C4-2B (cell line): ENCODE data around the gene IRAK1.

Experiments
- ZFX ChIP-seq: fragments of 450-650 bp; IDR thresholded peaks from 2 replicates; pipeline ENCODE4 v1.6.1; 2017
- TF ChIP-seq, protein P1 (sequence below): fragments of 450-650 bp; conservative IDR thresholded peaks from 2 replicates; pipeline ENCODE4 v1.5.1; 2017; ENCODE audit warnings: mild to moderate bottlenecking

DNA sequence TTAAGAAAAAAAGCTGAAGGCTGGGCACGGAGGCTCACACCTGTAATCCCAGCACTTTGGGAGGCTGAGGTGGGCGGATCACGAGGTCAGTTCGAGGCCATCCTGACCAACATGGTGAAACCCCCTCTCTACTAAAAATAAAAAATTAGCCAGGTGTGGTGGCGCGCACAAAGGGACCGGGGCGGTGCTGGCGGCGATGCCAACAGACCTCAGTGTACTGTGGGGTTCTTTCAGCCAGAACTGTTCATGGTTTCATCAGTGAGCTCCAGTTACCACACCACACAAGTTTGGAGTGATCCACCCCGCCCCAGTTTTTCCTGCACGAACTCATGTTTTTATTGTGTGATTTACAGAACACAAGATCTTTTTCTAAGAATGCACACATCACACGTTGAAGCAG lies 21.2 kb upstream of the IRAK1 start:
- TF ChIP-seq, protein P1, sequence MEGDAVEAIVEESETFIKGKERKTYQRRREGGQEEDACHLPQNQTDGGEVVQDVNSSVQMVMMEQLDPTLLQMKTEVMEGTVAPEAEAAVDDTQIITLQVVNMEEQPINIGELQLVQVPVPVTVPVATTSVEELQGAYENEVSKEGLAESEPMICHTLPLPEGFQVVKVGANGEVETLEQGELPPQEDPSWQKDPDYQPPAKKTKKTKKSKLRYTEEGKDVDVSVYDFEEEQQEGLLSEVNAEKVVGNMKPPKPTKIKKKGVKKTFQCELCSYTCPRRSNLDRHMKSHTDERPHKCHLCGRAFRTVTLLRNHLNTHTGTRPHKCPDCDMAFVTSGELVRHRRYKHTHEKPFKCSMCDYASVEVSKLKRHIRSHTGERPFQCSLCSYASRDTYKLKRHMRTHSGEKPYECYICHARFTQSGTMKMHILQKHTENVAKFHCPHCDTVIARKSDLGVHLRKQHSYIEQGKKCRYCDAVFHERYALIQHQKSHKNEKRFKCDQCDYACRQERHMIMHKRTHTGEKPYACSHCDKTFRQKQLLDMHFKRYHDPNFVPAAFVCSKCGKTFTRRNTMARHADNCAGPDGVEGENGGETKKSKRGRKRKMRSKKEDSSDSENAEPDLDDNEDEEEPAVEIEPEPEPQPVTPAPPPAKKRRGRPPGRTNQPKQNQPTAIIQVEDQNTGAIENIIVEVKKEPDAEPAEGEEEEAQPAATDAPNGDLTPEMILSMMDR: no peak
- no peak for TF ChIP-seq ZFX
